A673 (cell line): ENCODE data around the gene MDM2. TPM values are rescaled to one million over a fixed set of nuclear protein-coding genes. Genes with fewer than 3 reads are reported as not detected.

Experiments
- BruUV-seq: library from RNA; stranded (reverse); fragments of 400-500 nt; replicated peaks from 2 replicates; lab custom pipeline; 2021; lab: Mats Ljungman, UMichigan
- CTCF ChIA-PET: fragments of 300-600 bp; sonication (Branson Sonifier 250); formaldehyde crosslinking; loops from one replicate; lab custom pipeline; 2022; ENCODE audit warnings: antibody characterized with exemption; lab: Charles Lee
- POLR2A ChIA-PET: fragments of 300-600 bp; sonication (Branson Sonifier 250); formaldehyde crosslinking; loops from one replicate; lab custom pipeline; 2022; ENCODE audit warnings: antibody characterized with exemption; ENCODE audit not compliant: low non-redundant PET; lab: Charles Lee
- DNase-seq: peaks from one replicate; pipeline ENCODE4 v3.0.0-alpha.2; 2015; ENCODE audit warnings: low spot score
- H3K27ac ChIP-seq: fragments of 200-600 bp; sonication (generic); 2 replicates; pipeline ENCODE4 v1.5.1; 2016; ENCODE audit warnings: mixed run types, low read depth, mild to moderate bottlenecking, mixed read lengths, antibody characterized with exemption, low read length; ENCODE audit not compliant: poor library complexity, severe bottlenecking
- H3K27me3 ChIP-seq: fragments of 200-600 bp; sonication (generic); replicated peaks from 2 replicates; pipeline ENCODE4 v1.6.1; 2017; ENCODE audit warnings: mixed run types, low read depth, mild to moderate bottlenecking, mixed read lengths, antibody characterized with exemption, low read length; ENCODE audit not compliant: insufficient read depth, poor library complexity
- H3K36me3 ChIP-seq: fragments of 200-600 bp; sonication (generic); 2 replicates; pipeline ENCODE4 v1.6.1; 2016; ENCODE audit warnings: mixed run types, mild to moderate bottlenecking, mixed read lengths, antibody characterized with exemption, low read length; ENCODE audit not compliant: insufficient read depth, poor library complexity, severe bottlenecking
- H3K4me1 ChIP-seq: fragments of 200-600 bp; sonication (generic); 2 replicates; pipeline ENCODE4 v1.6.1; 2017; ENCODE audit warnings: mixed run types, mild to moderate bottlenecking, mixed read lengths, antibody characterized with exemption, low read length; ENCODE audit not compliant: insufficient read depth, poor library complexity, severe bottlenecking
- H3K4me3 ChIP-seq: fragments of 200-600 bp; sonication (generic); 2 replicates; pipeline ENCODE4 v1.5.1; 2016; ENCODE audit warnings: low read depth, mixed run types, mild to moderate bottlenecking, mixed read lengths, low read length; ENCODE audit not compliant: poor library complexity, severe bottlenecking
- H3K9me3 ChIP-seq: fragments of 200-600 bp; sonication (generic); 2 replicates; pipeline ENCODE4 v1.6.1; 2016; ENCODE audit warnings: mixed run types, low read depth, mild to moderate bottlenecking, mixed read lengths, antibody characterized with exemption, low read length; ENCODE audit not compliant: poor library complexity, severe bottlenecking
- EZH2 ChIP-seq: fragments of 200-600 bp; sonication (generic); IDR thresholded peaks from 2 replicates; pipeline ENCODE4 v1.6.1; 2017; ENCODE audit warnings: borderline replicate concordance, low read depth, mild to moderate bottlenecking, mixed read lengths, antibody characterized with exemption, low read length; ENCODE audit not compliant: poor library complexity, severe bottlenecking
- intact Hi-C: fragments of 100-400 bp; cut with micrococcal nuclease; formaldehyde crosslinking; loops from one replicate; pipeline ENCODE4 v1.10.0; 2022; ENCODE audit not compliant: unreplicated experiment
- total RNA-seq: library from RNA; stranded (reverse); gene quantifications from 2 replicates; pipeline ENCODE4 v1.2.3, GENCODE V29; 2021
- TF ChIP-seq, protein P1 (sequence below): fragments of 300-800, 200-600 bp; sonication (generic); conservative IDR thresholded peaks from 2 replicates; pipeline ENCODE4 v1.5.1; 2017; ENCODE audit warnings: low read depth, mild to moderate bottlenecking, antibody characterized with exemption, low read length, moderate library complexity, mixed read lengths

The MDM2 gene
- total RNA-seq, 1 experiment from 2014 or later, result 149 TPM

DNA sequence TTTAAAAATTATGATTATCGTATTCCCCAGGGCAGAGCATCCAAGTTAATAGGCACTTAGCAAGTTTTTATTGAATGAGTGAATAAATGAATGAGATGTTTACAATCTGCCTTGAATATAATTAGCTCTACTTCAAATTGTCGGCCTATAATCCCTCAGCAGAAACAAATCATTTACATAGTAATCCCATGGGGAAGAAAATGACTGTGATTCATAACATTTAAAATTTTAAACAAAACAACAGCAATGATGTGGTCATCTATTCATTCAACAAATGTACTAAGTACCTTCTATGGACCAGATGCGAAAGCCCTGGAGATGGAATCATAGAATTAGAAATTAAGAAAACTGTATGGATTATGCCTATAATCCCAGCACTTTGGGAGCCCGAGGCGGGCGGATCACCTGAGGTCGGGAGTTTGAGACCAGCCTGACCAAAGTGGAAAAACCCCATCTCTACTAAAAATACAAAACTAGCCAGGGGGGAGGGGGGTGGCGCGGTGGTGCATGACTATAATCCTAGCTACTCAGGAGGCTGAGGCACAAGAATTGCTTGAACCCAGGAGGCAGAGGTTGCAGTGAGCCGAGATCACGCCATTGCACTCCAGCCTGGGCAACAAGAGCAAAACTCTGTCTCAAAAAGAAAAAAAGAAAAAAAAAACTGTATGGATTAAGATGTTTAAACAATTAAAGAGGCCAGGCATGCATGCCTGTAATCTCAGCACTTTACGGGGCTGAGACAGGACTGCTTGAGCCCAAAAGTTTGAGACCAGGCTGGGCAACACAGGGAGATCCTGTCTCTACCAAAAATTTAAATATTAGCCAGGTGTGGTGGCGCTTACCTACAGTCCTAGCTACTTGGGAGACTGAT is 17.7 kb upstream of the MDM2 start:
- POLR2A ChIA-PET, result no interaction called here
- no peak for DNase-seq
- no peak overlapping the region for H3K27ac ChIP-seq
- CTCF ChIA-PET, result no interaction called here
- no peaks in the 10 kb centered on the region for H3K27me3 ChIP-seq
- no peak for TF ChIP-seq EZH2
- TF ChIP-seq, protein P1, sequence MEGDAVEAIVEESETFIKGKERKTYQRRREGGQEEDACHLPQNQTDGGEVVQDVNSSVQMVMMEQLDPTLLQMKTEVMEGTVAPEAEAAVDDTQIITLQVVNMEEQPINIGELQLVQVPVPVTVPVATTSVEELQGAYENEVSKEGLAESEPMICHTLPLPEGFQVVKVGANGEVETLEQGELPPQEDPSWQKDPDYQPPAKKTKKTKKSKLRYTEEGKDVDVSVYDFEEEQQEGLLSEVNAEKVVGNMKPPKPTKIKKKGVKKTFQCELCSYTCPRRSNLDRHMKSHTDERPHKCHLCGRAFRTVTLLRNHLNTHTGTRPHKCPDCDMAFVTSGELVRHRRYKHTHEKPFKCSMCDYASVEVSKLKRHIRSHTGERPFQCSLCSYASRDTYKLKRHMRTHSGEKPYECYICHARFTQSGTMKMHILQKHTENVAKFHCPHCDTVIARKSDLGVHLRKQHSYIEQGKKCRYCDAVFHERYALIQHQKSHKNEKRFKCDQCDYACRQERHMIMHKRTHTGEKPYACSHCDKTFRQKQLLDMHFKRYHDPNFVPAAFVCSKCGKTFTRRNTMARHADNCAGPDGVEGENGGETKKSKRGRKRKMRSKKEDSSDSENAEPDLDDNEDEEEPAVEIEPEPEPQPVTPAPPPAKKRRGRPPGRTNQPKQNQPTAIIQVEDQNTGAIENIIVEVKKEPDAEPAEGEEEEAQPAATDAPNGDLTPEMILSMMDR, result no peak
- no peak overlapping the region for H3K4me3 ChIP-seq
- BruUV-seq, result no TSS peak
- no peaks in the 10 kb centered on the region for H3K9me3 ChIP-seq
- no peaks in the 10 kb centered on the region for H3K36me3 ChIP-seq
- intact Hi-C loops, result no loop called here
- H3K4me1 ChIP-seq, result no peaks in the 10 kb centered on the region

DNA sequence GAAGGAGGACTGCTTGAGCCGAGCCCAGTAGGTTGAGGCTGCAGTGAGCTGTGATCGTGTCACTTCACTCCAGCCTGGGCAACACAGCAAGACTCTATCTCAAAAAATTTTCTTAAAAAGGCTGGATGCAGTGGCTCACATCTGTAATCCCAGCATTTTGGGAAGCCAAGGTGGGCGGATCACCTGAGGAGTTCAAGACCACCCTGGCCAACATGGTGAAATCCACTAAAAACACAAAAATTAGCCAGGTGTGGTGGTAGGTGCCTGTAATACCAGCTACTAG is 17.1 kb upstream of the MDM2 start:
- TF ChIP-seq EZH2, result no peak
- TF ChIP-seq, protein P1, result no peak
- Histone ChIP-seq H3K36me3 (no peaks in the 10 kb centered on the region), H3K4me1 (no peaks in the 10 kb centered on the region), H3K9me3 (no peaks in the 10 kb centered on the region), H3K27ac (no peak overlapping the region), H3K4me3 (no peak overlapping the region), H3K27me3 (no peaks in the 10 kb centered on the region)
- DNase-seq, result no peak
- CTCF ChIA-PET, result no interaction called here
- POLR2A ChIA-PET, result no interaction called here
- intact Hi-C loops, result no loop called here
- BruUV-seq, result no TSS peak

DNA sequence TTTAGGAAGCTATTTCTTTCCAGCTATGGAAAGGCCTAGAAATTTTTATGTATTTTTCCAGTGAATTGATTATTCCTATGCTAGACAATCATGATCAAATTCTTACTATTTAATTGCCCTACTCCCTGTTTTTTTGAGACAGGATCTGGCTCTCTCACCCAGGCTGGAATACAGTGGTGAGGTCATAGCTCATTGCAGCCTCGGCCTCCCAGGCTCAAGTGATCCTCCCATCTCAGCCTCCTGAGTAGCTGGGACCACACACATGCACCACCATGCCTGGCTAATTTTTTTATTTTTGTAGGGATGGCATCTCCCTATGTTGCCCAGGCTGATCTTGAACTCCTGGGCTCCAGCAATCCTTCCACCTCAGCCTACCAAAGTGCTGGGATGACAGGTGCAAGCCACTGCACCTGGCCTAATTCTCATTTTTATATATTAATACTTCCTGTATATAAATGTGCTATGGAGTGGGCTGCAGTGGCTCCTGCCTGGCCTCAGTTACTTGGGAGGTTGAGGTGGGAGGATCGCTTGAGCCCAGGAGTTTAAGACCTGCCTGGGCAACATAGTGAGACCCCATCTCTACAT is 16.0 kb upstream of the MDM2 start:
- H3K36me3 ChIP-seq, result no peaks in the 10 kb centered on the region
- TF ChIP-seq, protein P1, result no peak
- TF ChIP-seq EZH2, result no peak
- no peak overlapping the region for H3K27ac ChIP-seq
- H3K9me3 ChIP-seq, result no peaks in the 10 kb centered on the region
- no peak for DNase-seq
- BruUV-seq, result no TSS peak
- intact Hi-C loops, result no loop called here
- no peak overlapping the region for H3K4me3 ChIP-seq
- H3K27me3 ChIP-seq, result no peaks in the 10 kb centered on the region
- CTCF ChIA-PET, result no interaction called here
- POLR2A ChIA-PET, result no interaction called here
- no peaks in the 10 kb centered on the region for H3K4me1 ChIP-seq
